WI38 (cell line): ENCODE data around the gene SH3YL1.

ENCODE experiments used
- H3K4me3 ChIP-seq: 2 replicates; pipeline ENCODE4 v1.5.1; 2011; ENCODE audit warnings: low read depth, mild to moderate bottlenecking, control low read depth, low read length
- TF ChIP-seq, protein P1 (sequence below): IDR thresholded peaks from 2 replicates; pipeline ENCODE4 v1.5.1; 2012; ENCODE audit warnings: low read depth, mild to moderate bottlenecking, control low read depth, low read length

The SH3YL1 gene

DNA sequence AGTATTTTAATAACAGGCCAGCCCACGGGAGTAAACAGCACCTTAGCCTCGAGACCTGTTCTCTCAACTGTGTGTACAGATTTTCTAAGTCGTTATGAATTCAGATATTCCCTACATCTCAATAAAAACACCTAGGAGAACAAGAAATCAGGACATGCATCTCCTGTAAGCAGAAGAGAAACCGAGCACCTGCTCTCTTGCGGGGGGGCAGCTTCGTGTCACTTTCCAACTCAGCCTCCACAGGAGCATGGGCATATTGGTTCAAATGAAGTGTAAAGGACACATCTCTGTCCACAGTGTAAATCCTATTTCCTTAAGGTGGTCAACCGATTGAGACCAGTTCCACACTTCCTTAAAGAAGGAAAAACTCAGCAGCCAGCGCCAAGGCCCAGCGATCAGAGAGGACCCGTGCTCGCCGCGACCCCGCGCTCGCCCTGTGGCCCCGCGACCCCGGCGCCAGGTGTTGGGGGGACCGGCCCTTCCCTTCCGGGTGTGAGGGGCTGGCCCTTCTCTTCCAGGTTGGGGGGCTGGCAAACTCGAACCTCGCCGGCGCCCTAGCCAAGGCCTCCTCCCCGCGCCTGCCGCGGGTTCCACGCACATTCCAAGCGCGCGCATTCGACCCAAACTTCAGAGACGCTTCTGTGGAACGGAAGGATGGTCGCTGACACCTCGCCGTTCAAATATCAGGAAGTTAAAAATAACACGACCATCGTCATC is 652 bp downstream of the SH3YL1 start:
- H3K4me3 ChIP-seq: peak overlapping the region; percentile 92; the same call in 1 of the 2 replicates
- TF ChIP-seq, protein P1, sequence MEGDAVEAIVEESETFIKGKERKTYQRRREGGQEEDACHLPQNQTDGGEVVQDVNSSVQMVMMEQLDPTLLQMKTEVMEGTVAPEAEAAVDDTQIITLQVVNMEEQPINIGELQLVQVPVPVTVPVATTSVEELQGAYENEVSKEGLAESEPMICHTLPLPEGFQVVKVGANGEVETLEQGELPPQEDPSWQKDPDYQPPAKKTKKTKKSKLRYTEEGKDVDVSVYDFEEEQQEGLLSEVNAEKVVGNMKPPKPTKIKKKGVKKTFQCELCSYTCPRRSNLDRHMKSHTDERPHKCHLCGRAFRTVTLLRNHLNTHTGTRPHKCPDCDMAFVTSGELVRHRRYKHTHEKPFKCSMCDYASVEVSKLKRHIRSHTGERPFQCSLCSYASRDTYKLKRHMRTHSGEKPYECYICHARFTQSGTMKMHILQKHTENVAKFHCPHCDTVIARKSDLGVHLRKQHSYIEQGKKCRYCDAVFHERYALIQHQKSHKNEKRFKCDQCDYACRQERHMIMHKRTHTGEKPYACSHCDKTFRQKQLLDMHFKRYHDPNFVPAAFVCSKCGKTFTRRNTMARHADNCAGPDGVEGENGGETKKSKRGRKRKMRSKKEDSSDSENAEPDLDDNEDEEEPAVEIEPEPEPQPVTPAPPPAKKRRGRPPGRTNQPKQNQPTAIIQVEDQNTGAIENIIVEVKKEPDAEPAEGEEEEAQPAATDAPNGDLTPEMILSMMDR: no peak

DNA sequence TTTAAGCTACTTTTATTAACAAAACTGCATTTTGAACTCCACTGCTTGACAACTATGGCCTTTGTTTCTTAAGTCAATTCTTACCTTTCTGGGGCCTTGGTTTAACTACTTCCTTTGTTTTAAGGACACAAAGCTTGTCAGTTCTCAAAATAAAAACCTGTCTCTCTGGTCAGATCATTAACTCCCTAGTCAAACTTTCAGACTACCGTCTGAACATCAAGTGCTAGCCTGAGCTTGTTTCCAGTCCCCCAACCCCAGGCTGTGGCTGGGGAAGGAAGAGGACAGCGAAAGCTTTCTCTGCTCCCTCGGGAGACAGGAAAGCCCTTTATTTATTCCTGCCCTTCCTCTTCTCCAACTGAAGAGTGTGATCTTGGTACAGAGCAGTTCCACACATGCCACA is 1.7 kb downstream of the SH3YL1 start:
- H3K4me3 ChIP-seq: no peak overlapping the region
- TF ChIP-seq, protein P1: no peak

DNA sequence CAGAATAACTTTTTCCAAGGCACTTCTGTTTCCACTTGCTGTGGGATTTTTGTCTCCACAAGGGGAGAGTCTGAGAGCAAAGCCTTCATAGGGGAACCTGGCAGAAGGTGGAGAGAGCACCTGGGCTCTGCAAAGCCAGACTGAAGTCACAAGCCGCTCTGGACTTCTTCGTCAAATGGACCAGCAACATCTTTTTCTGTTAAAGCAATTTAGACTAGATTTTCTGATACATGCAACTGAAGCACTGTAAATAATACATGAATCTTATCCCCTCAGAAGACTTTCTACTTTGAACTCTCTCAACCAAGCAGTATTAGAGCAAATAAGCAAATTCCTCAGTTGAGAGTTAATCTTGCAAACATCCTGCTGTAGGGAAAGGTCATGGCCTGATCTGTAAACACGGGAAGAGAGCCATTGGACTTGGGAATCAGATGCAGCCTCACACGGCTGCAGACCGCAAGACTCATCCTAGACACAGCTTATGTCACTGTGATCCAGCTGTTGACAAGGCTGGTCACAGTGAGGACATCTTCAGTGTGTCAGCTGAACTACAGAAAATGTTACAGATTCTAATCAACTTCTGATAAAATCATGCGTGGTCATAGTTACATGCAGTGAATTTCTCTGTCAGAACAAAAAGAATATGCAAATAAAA is 3.2 kb downstream of the SH3YL1 start:
- 0 out of 2 replicates have a peak overlapping the region, but pooled peaks have one; percentile 0 for H3K4me3 ChIP-seq
- TF ChIP-seq, protein P1: no peak

DNA sequence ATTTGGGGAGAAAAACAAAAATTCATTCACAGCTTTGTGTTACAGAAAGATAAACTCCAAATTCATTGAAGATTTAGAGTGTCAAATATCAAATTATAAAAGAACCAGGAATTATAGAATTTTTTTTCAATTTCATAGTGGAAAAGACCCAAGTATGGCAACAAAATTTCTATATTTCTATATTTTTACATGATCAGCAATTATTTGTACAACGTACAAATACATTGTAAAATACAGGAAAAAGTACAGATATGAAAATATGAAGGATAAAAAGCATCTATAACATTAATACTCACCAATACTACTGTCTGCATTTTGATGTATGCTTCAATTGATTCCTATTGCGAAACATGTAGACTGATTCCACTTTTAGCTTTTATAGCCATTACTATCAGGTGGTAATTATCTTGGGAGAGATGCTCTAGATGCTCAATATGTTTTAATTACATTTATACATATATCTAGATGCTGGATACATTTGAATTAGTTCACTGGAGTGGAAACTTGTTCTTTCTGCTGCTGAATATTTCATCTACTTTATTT is 4.0 kb downstream of the SH3YL1 start:
- TF ChIP-seq, protein P1: no peak
- H3K4me3 ChIP-seq: no peak overlapping the region

DNA sequence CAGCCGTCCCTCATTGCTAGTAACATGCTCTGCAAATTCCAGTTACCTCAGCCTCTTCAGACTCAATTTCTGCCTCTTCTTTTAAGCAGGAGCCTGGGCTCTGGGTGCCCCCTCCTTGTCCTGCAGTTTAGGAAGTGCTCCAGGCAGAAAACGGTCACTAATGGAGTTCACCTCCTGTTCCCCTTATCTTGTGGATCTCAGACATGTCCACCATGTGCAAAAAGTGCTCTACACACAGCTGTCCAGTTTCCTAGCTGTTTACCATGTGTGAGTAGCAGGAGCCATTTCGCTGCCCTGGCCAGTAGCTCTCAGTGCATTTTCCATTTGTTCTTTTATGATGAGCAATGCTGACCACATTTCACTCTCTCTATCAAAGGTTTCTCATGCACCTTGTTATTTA is 4.9 kb downstream of the SH3YL1 start:
- TF ChIP-seq, protein P1: no peak
- no peak overlapping the region for H3K4me3 ChIP-seq

DNA sequence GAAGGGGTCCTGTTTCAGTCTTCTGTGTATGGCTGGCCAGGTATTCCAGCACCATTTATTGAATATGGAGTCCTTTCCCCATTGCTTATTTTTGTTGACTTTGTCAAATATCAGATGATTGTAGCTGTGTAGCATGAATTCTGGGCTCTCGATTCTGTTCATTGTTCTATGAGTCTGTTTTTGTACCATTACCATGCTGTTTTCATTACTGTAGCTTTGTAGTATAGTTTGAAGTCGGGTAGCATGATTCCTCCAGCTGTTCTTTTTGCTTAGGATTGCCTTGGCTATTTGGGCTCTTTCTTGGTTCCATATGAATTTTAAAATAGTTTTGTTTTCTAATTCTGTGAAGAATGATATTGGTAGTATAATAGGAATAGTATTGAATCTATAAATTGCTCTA is 6.0 kb downstream of the SH3YL1 start:
- TF ChIP-seq, protein P1: no peak
- no peak overlapping the region for H3K4me3 ChIP-seq

DNA sequence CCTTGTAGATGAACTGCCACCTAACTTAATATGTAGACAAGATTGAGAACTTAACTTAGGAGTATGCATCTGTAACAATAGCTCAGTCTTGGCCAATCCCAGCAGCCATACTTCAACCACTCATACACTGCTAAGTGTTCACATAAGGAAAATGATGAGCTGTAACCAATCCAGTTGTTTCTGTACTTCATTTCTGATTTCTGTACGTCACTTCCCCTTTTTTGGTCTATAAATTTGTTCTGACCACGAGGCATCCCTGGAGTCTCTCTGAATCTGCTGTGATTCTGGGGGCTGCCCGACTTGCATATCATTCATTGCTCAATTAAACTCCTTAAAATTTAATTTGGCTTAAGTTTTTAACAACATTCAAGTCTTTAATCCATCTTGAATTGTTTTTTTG is 6.4 kb downstream of the SH3YL1 start:
- TF ChIP-seq, protein P1: no peak

More for the DNA sequence above, 6.4 kb downstream of the SH3YL1 start:
- H3K4me3 ChIP-seq: no peak overlapping the region
